K562 (cell line): Measurements from ENCODE around the gene ZNF432. TPM values are rescaled to one million over a fixed set of nuclear protein-coding genes. Genes with fewer than 3 reads are reported as not detected.

Experiments
- COPS2 ChIP-seq: fragments of 450-650 bp; conservative IDR thresholded peaks from 2 replicates; pipeline ENCODE4 v1.6.1; 2016; ENCODE audit warnings: mild to moderate bottlenecking, moderate library complexity
- HNRNPLL ChIP-seq: fragments of 200-400 bp; formaldehyde crosslinking; IDR thresholded peaks from 2 replicates; pipeline ENCODE4 v1.6.1; 2017; ENCODE audit warnings: low read length, low read depth, mild to moderate bottlenecking; ENCODE audit not compliant: poor library complexity, severe bottlenecking
- KAT2B ChIP-seq: IDR thresholded peaks from one replicate; pipeline ENCODE4 v1.6.1; 2012; ENCODE audit warnings: low read depth, mild to moderate bottlenecking, control low read depth, inconsistent platforms, low read length, moderate library complexity
- MAFG ChIP-seq: fragments of 450-650 bp; conservative IDR thresholded peaks from 2 replicates; pipeline ENCODE4 v1.6.1; 2016; ENCODE audit warnings: missing genetic modification characterization, missing compliant biosample characterization
- MCM5 ChIP-seq: fragments of 450-650 bp; IDR thresholded peaks from 2 replicates; pipeline ENCODE4 v1.6.1; 2016; ENCODE audit warnings: low read depth
- NBN ChIP-seq: fragments of 450-650 bp; IDR thresholded peaks from 2 replicates; pipeline ENCODE4 v1.6.1; 2016; ENCODE audit warnings: low read depth, mild to moderate bottlenecking
- PHF20 ChIP-seq: fragments of 450-650 bp; IDR thresholded peaks from 2 replicates; pipeline ENCODE4 v1.6.1; 2018; ENCODE audit not compliant: partially characterized antibody
- RBM15 ChIP-seq: fragments of 200-400 bp; formaldehyde crosslinking; IDR thresholded peaks from 2 replicates; pipeline ENCODE4 v1.6.1; 2018; ENCODE audit warnings: mild to moderate bottlenecking, low read length, moderate library complexity; ENCODE audit not compliant: insufficient read depth
- SMAD3 ChIP-seq: fragments of 450-650 bp; formaldehyde crosslinking; conservative IDR thresholded peaks from 2 replicates; pipeline ENCODE4 v1.4.0; 2020; ENCODE audit warnings: mild to moderate bottlenecking
- TAL1 ChIP-seq: fragments of 450-650 bp; IDR thresholded peaks from 2 replicates; pipeline ENCODE4 v1.6.1; 2016; ENCODE audit warnings: mild to moderate bottlenecking
- ZNF143 ChIP-seq: sonication (generic); formaldehyde crosslinking; IDR thresholded peaks from 2 replicates; pipeline ENCODE4 v1.9.0; 2022; ENCODE audit warnings: mild to moderate bottlenecking, missing genetic modification reagents
- ZNF165 ChIP-seq: fragments of 250-450 bp; sonication (Bioruptor Pico); IDR thresholded peaks from 2 replicates; pipeline ENCODE4 v1.4.0; 2020; ENCODE audit warnings: borderline replicate concordance
- ZNF695 ChIP-seq: fragments of 450-650 bp; formaldehyde crosslinking; IDR thresholded peaks from 2 replicates; pipeline ENCODE4 v1.4.0; 2020; ENCODE audit warnings: mild to moderate bottlenecking, moderate library complexity
- polyA plus RNA-seq, 8 experiments: library from polyadenylated mRNA; depleted of rRNA in 4 of 8; stranded (reverse) in 5 of 8; unstranded in 3 of 8; fragments of >200 nt; fragmentation: Nextera tagmentation in 2 of 8; fragmentation: Illumina TruSeq in 1 of 8; extraction: Ambion mirVana in 2 of 8; extraction: Trizol in 1 of 8; gene quantifications; 2 replicates each; pipeline versions ENCODE4 v1.2.1 to v1.2.3, GENCODE V29; 2011 to 2014; ENCODE audit warnings: inconsistent platforms in 1 of 8, missing spikeins in 1 of 8
- total RNA-seq, 7 experiments: library from RNA; depleted of rRNA in 6 of 7; stranded (reverse); fragments of >200 nt in 6 of 7; fragmentation: Illumina TruSeq in 2 of 7; extraction: Trizol in 2 of 7; gene quantifications; 2 replicates each; pipeline versions ENCODE4 v1.2.1 to v1.2.3, GENCODE V29; 2011 to 2021; ENCODE audit warnings: low replicate concordance in 1 of 7
- TF ChIP-seq, protein P1 (sequence below): IDR thresholded peaks from 2 replicates; pipeline ENCODE4 v1.6.1; 2012; ENCODE audit warnings: low read depth, low read length, improper control_type of control experiment, borderline replicate concordance
- TF ChIP-seq, protein P2 (sequence below): fragments of 450-650 bp; IDR thresholded peaks from 2 replicates; pipeline ENCODE4 v1.6.1; 2018; ENCODE audit warnings: mild to moderate bottlenecking, low read depth; ENCODE audit not compliant: partially characterized antibody
- TF ChIP-seq, protein P3 (sequence below): sonication (generic); formaldehyde crosslinking; IDR thresholded peaks from 2 replicates; pipeline ENCODE4 v1.5.0; 2020; ENCODE audit warnings: missing genetic modification reagents
- TF ChIP-seq, protein P4 (sequence below): sonication (generic); formaldehyde crosslinking; IDR thresholded peaks from 2 replicates; pipeline ENCODE4 v1.8.1; 2023; ENCODE audit warnings: mild to moderate bottlenecking, missing genetic modification reagents, moderate library complexity
- TF ChIP-seq, protein P5 (sequence below), 2 experiments: fragments of 150-350 bp in 1 of 2; IDR thresholded peaks; 2 replicates each; pipeline ENCODE4 v1.6.1; 2012 to 2016; ENCODE audit warnings: low read depth in 2 of 2, low read length in 2 of 2, mild to moderate bottlenecking in 1 of 2, moderate library complexity in 1 of 2

Gene ZNF432
- total and polyA plus RNA-seq, 9 of the 15 experiments (the other 6 are each of a cell fraction or from before 2014, with no cell fraction given): 2.6 to 6.8 (median 4.0) TPM

DNA sequence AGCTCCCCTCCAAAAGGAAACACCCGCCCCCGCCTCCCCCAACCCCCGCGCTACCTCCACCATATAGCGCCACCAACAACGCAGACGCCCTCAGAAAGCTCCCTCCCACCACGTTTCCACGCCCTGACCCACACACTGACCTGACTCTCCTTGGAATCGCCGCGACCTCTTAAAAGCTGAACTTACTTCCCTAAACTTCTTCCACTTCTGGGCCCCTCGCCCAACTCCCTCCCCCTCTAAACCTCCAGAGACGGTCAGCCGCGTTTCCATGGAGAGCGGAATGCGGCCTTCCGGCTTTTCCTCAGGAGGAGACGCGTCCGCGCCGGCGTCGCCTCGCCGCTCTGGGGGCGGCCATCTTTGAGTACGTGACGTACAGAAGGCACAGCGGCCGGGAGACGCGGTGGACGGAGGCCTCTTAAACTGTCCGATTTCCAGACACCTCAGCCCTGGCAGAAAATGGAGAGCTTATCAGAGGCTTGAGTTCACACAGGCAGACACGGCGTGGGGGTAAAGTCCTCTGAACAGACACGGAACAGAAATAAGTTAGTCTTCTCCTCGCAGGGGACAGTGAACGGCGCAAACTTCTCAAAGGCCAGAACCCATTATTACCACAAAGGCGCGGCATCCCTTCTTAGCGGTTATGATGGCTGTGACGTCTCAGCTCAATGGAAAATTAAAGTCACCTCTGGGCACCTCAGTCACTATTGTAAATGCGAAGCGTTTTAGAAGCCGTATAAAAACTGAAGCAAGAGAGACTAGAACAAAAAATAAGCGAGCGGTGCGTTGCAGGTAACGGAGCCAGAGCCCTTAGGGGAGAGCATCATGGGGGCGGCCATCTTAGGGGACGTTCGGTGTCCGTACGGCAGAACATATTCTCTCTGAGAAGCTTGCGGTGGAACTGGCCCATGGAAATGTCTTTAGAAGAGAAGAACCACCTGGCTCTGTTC, at the start of gene ZNF432 (continued):
- TF ChIP-seq HNRNPLL (peak; percentile 80), TAL1 (no peak), ZNF695 (no peak), PHF20 (peak; percentile 69), ZNF165 (CRISPR knock-in tag) (no peak), SMAD3 (CRISPR knock-in tag) (no peak), RBM15 (no peak), ZNF143 (CRISPR knock-in tag) (no peak), KAT2B (no peak), MCM5 (no peak), COPS2 (no peak), MAFG (no peak), NBN (0 out of 2 replicates have a peak, but pooled peaks have one; percentile 24)
- TF ChIP-seq, protein P1, sequence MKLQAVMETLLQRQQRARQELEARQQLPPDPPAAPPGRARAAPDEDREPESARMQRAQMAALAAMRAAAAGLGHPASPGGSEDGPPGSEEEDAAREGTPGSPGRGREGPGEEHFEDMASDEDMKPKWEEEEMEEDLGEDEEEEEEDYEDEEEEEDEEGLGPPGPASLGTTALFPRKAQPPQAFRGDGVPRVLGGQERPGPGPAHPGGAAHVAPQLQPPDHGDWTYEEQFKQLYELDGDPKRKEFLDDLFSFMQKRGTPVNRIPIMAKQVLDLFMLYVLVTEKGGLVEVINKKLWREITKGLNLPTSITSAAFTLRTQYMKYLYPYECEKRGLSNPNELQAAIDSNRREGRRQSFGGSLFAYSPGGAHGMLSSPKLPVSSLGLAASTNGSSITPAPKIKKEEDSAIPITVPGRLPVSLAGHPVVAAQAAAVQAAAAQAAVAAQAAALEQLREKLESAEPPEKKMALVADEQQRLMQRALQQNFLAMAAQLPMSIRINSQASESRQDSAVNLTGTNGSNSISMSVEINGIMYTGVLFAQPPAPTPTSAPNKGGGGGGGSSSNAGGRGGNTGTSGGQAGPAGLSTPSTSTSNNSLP: no peak
- TF ChIP-seq, protein P2, sequence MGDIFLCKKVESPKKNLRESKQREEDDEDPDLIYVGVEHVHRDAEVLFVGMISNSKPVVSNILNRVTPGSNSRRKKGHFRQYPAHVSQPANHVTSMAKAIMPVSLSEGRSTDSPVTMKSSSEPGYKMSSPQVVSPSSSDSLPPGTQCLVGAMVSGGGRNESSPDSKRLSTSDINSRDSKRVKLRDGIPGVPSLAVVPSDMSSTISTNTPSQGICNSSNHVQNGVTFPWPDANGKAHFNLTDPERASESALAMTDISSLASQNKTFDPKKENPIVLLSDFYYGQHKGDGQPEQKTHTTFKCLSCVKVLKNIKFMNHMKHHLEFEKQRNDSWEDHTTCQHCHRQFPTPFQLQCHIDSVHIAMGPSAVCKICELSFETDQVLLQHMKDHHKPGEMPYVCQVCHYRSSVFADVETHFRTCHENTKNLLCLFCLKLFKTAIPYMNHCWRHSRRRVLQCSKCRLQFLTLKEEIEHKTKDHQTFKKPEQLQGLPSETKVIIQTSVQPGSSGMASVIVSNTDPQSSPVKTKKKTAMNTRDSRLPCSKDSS: no peak
- TF ChIP-seq, protein P3, sequence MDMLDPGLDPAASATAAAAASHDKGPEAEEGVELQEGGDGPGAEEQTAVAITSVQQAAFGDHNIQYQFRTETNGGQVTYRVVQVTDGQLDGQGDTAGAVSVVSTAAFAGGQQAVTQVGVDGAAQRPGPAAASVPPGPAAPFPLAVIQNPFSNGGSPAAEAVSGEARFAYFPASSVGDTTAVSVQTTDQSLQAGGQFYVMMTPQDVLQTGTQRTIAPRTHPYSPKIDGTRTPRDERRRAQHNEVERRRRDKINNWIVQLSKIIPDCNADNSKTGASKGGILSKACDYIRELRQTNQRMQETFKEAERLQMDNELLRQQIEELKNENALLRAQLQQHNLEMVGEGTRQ (CRISPR knock-in tag): no peak
- TF ChIP-seq, protein P4, sequence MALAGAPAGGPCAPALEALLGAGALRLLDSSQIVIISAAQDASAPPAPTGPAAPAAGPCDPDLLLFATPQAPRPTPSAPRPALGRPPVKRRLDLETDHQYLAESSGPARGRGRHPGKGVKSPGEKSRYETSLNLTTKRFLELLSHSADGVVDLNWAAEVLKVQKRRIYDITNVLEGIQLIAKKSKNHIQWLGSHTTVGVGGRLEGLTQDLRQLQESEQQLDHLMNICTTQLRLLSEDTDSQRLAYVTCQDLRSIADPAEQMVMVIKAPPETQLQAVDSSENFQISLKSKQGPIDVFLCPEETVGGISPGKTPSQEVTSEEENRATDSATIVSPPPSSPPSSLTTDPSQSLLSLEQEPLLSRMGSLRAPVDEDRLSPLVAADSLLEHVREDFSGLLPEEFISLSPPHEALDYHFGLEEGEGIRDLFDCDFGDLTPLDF: 0 out of 2 replicates have a peak, but pooled peaks have one; percentile 54
- TF ChIP-seq, protein P5, sequence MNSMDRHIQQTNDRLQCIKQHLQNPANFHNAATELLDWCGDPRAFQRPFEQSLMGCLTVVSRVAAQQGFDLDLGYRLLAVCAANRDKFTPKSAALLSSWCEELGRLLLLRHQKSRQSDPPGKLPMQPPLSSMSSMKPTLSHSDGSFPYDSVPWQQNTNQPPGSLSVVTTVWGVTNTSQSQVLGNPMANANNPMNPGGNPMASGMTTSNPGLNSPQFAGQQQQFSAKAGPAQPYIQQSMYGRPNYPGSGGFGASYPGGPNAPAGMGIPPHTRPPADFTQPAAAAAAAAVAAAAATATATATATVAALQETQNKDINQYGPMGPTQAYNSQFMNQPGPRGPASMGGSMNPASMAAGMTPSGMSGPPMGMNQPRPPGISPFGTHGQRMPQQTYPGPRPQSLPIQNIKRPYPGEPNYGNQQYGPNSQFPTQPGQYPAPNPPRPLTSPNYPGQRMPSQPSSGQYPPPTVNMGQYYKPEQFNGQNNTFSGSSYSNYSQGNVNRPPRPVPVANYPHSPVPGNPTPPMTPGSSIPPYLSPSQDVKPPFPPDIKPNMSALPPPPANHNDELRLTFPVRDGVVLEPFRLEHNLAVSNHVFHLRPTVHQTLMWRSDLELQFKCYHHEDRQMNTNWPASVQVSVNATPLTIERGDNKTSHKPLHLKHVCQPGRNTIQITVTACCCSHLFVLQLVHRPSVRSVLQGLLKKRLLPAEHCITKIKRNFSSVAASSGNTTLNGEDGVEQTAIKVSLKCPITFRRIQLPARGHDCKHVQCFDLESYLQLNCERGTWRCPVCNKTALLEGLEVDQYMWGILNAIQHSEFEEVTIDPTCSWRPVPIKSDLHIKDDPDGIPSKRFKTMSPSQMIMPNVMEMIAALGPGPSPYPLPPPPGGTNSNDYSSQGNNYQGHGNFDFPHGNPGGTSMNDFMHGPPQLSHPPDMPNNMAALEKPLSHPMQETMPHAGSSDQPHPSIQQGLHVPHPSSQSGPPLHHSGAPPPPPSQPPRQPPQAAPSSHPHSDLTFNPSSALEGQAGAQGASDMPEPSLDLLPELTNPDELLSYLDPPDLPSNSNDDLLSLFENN (IDR thresholded peaks at IDR 0.05; ENCODE audit: low read depth in 2 of 2, low read length in 2 of 2): peak in 1 of 2 experiments; percentile 34; a peak in 1 of 4 replicates
